Effector CD8-positive, alpha-beta T cell (primary cell): ENCODE measurements around the gene GSS.

Source experiments
- DNase-seq: peaks from one replicate; lab custom pipeline; 2025; lab: John Stamatoyannopoulos, UW

GSS gene

GRCh38 chr20:34978092-34978744 is 22.6 kb upstream of the GSS start:
- no peak for DNase-seq

- DNase-seq = no peak
Observed at GRCh38 chr20:34977365-34978091, 21.9 kb upstream of the GSS start.

GRCh38 chr20:34976286-34976685 is 20.7 kb upstream of the GSS start:
- DNase-seq = no peak

- no peak for DNase-seq
Observed at GRCh38 chr20:34974246-34974645, 18.6 kb upstream of the GSS start.

DNA sequence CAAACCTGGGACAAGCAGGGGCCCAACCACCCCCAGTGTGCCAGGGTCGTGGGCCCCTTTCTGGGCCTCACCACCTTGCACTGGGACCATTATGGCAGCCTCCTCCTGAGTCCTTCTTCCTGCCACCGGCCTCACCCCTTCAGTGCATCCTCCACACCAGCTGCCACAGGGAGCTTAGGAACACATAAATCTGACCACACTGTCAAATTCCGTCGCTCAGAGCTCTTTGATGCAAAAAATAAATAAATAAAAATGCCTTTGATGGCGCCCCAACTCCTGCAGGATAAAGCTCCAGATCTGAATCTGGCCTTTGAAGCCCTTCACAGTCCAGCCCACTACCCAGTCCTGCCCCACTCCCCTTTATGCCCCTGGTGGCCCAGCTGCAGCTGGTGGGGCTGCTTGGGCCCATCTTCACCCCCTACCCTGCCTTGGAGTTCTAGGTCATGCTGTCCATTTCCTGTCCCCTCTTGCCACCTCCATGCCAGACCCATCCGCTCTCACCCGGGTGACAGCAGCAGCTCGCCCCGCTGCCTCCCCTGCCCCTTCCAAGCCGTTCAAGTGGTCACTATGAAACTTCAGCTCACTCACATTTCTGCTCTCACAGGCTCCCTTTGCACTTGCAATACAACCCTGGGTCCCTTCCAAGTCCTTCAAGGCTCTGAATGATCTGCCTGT is 16.1 kb upstream of the GSS start:
- DNase-seq = no peak

GRCh38 chr20:34970846-34971560 is 15.4 kb upstream of the GSS start:
- no peak for DNase-seq

- DNase-seq = no peak
Observed at GRCh38 chr20:34970193-34970840, 14.7 kb upstream of the GSS start.

DNA sequence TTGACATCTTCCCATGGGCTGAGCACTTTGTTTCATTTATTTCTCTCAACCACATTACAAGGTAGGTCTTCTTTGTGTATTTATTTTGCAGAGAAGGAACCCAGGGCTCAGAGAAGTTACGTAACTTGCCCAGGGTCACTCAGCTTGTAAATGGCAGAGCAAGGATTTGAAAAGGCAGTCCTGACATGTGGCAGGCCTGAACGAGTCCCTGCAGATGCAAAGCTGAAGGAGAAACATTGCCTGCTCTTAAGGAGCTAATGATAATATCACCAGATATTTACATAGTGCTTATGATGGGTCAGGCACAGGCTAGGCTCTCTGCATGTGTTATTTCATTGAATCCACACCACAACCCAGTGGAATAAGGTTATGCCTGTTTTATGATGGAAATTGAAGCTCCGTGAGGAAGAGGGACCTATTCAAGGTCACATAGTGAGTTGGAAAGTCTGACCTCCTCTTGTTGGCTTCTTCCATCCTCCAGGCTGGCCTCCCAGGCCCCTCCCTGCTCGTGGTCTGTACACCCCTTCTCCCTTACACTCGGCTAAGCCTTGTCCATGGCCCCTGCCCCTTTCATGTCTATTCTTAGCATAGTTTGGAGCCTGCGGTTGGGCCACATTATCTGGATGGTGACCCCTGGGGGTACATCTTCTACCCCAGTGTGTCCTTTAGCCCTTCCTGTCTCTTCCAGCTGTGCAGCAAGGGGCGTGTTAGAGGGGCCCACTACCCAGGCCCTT is 12.6 kb upstream of the GSS start:
- no peak for DNase-seq

DNA sequence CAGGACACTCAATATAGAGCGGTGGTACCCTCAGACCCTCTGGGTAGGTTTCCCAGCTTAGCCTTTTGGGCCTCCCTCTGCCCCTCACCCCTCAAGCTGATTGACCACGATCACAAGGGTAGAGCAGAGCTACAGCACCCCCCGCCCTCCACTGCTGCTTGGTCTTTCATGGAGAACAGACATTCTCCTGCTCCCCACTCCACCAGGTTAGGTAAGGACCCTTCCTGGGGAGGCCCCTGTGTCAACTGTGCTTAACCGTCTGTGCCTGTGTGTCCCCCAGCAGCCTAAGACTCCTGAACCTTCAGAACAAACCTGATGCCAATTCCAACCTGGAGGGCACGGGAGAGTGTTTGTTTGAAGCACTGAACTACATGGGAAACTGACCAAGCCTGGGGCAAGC is 11.8 kb upstream of the GSS start:
- DNase-seq = no peak

- no peak for DNase-seq
Observed at GRCh38 chr20:34965051-34965450, 9.4 kb upstream of the GSS start.

DNA sequence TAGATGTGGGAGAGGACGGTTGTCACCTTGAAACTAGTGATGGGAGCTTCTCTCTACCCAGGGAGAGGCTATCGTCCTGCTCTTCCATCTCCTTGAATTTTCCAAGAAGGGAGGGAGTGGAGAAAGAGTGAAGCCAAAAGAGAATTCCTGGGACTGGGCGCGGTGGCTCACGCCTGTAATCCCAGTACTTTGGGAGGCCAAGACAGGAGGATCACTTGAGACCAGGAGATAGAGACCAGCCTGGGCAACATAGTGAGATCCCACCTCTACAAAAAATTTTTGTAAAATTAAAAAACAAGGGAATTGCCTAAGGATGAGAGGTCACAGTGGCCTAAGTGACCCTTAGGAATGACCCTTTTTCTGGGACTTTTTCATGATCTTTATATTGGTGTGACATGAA is 8.9 kb upstream of the GSS start:
- no peak for DNase-seq

DNA sequence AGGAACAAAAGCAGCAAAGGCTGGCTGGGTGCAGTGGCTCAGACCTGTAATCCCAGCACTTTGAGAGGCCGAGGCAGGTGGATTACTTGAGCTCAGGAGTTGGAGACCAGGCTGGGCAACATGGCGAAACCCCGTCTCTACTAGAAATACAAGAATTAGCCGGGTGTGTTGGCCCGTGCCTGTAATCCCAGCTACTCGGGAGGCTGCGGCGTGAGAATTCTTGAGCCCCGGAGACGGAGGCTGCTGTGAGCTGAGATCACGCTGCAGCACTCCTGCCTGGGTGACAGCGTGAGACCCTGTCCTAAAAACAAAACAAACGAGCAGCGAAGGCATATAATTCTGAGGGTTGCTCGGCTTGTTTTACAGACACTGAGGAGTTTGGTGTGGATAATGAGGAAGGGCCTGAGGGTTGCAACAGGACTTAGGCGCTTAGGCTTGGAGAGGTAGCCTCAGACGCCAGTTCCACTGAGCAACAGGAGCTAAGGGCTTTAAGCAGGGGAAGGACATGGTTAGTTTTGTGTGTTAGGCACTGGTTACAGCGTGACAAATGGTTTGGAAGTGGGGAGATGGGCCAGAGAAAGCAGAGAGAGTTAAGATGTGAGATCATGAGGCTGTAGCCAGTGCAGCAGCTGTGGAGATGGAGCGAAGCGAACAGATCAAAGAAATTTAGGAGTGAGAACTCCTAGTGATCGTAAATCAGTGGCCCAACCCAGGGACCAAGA is 1.3 kb upstream of the GSS start:
- no peak for DNase-seq

GRCh38 chr20:34956041-34956458 is 444 bp upstream of the GSS start:
- no peak for DNase-seq

DNA sequence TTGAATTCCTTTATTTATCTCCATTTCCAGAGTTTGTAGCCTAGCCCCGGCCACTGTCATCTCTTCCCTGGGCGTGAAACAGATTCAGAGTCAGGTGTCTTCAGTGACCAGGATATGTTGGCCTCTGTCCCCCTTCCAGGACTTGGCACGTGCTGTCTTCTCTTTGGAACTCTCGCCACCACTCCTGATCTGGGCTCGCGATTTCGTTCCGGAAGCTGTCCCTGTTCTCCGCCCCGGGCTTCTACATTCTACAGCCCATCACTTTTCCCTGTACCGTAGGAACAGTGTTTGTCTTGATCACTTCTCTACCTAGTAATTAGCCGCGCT is 739 bp downstream of the GSS start:
- DNase-seq = no peak

- no peak for DNase-seq
Observed at GRCh38 chr20:34953960-34954359, 1.6 kb downstream of the GSS start.

GRCh38 chr20:34952671-34953070 is 2.9 kb downstream of the GSS start:
- DNase-seq = no peak

GRCh38 chr20:34951652-34952051 is 4.0 kb downstream of the GSS start:
- no peak for DNase-seq

GRCh38 chr20:34951252-34951651 is 4.4 kb downstream of the GSS start:
- no peak for DNase-seq

DNA sequence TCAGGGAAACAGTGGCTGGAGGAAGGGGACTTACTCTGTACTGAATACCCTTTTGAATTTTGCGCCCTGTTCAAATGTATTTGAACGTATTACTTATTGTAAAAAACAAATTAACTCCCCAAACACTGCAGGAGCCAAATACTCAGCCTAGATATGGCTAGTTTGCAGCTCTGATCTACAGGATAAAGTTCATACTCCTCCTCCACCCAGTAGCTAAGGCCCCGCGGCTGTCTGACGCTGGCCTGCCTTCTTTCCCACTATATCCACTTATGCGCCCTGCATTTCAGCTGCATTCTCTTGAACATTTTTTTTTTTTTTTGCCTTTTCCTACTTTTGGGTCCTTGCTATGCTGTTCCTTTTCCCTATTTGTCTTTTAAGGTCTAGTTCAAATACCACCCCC is 6.5 kb downstream of the GSS start:
- DNase-seq = no peak

DNA sequence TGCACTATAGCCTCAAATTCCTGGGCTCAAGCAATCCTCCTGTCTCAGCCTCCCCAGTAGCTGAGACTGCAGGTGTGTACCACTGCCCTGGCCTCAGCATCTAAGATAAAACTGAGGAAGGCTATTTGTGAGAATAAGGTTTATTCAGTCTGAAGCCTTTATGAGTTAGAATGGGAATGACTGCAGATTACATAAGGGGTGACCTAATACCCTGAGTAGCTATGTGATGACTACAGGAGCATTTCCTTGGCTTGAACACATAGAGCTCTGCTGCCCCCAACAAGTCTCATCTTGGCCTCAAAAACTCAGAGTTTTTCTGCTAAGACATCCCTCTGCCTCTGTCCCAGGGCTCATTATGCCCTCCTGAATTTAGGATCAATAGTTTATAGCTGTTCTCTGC is 7.6 kb downstream of the GSS start:
- DNase-seq = no peak

DNA sequence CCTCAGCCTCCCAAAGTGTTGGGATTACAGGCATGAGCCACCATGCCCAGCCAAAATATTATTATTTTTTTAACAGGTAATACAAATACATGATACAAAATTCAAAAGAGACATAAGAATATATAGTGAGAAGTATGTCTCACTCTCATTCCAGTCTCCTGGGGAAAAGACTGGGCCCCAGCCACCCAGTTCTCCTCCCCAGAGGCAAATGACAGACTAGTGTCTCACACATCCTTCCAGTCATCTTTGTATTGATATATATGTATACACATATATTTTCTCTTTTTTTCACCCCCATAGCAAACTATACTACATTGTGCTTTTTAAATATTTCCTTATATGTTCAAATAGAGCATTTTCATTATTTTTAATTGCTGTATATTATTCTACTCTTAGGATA is 8.3 kb downstream of the GSS start:
- DNase-seq = no peak
